ENCODE data around the gene INO80. TPM values are rescaled to one million over a fixed set of nuclear protein-coding genes. Genes with fewer than 3 reads are reported as not detected.
"Not testable (repeated sequence)": the region's sequence is repeated elsewhere in the genome, so short reads cannot be mapped to it uniquely, and the experiment has no call there.

INO80 gene
- total RNA-seq, 4 donors from 2014 or later = 25.5 to 33.0 (median 27.8) TPM

DNA sequence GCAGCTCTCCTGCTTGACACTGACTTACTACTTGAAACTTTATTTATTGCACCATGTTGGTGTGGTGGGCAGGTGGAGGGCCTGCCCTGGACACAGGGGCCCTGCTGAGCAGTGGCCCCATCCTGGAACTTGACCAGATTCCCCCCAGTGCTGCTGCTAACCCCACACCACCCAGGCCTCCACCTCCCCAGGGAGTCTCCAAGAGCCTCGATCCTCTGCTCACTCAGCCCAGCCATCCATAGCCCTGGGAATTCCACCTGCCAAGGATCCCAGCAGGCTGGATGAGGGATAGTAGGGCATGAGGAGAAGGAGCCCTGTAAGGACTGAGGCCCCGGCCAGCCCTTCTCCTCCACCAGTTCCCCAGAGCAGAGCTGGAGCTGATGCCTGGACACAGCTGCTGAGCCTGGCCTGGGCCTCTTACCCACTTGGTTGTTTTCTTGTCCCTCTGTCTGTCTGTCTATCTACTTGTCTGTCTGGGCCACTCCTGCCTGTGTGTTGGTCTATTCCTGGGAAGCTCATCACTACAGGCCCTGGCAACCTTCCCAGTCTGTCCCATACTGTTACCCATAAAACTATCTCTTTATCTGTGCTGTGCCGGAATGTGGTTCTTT is 160.0 kb downstream of the INO80 start:
- DNase-seq = peak in 1 of 2 donors; percentile 79
- Histone ChIP-seq H3K4me3 (peak overlapping the region; percentile 76 to 96 (median 87)), H3K27me3 (no peaks in the 10 kb centered on the region), H3K27ac (peak overlapping the region; percentile 91 to 99 (median 96)), H3K36me3 (peaks cover 3 to 12% of the 10 kb centered on the region in 2 donors), H3K4me1 (peaks cover 37 to 54% of the 10 kb centered on the region in 2 donors), H3K9me3 (no peaks in the 10 kb centered on the region)
- ATAC-seq = peak; percentile 3 to 19
- TF ChIP-seq, protein P1, sequence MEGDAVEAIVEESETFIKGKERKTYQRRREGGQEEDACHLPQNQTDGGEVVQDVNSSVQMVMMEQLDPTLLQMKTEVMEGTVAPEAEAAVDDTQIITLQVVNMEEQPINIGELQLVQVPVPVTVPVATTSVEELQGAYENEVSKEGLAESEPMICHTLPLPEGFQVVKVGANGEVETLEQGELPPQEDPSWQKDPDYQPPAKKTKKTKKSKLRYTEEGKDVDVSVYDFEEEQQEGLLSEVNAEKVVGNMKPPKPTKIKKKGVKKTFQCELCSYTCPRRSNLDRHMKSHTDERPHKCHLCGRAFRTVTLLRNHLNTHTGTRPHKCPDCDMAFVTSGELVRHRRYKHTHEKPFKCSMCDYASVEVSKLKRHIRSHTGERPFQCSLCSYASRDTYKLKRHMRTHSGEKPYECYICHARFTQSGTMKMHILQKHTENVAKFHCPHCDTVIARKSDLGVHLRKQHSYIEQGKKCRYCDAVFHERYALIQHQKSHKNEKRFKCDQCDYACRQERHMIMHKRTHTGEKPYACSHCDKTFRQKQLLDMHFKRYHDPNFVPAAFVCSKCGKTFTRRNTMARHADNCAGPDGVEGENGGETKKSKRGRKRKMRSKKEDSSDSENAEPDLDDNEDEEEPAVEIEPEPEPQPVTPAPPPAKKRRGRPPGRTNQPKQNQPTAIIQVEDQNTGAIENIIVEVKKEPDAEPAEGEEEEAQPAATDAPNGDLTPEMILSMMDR (IDR thresholded peaks at IDR 0.05 in 4 of 5, conservative IDR thresholded peaks at IDR 0.05 in 1 of 5) = no peak
- no peak for TF ChIP-seq POLR2A (IDR thresholded peaks at IDR 0.05)
- in situ Hi-C loops (cut with MboI; ENCODE audit: low sequenced_read_pairs in 4 of 4) = no loop called here
- intact Hi-C loops (cut with DNase I; ENCODE audit: low total_unique reads) = loop anchor here (1.0 to 10.0 kb wide), 2 partner anchors 14 to 851 kb away; partner anchors contain the start of gene BMF

DNA sequence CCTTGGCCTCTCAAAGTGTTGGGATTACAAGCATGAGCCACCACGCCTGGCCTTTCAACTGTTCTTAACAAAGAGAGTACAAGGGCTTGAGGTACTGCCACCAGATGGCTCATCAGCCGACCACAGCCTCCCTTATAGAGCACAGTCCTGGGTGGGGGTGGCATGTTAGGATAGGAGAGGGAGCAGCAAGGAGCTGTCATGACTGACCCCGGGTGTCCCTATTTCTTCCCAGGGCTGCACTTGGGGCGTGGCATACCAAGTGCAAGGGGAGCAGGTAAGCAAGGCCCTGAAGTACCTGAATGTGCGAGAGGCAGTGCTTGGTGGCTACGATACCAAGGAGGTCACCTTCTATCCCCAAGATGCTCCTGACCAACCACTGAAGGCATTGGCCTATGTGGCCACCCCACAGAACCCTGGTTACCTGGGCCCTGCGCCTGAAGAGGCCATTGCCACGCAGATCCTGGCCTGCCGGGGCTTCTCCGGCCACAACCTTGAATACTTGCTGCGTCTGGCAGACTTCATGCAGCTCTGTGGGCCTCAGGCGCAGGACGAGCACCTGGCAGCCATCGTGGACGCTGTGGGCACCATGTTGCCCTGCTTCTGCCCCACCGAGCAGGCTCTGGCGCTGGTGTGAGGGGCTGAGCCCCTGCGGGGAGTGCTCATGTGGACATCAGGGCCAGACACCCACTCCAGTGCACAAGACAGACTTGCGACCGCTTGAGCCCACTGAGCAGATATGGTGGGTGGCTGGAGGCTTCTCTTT is 160.8 kb downstream of the INO80 start:
- H3K4me3 ChIP-seq = peak overlapping the region; percentile 76 to 96 (median 87)
- H3K9me3 ChIP-seq = no peaks in the 10 kb centered on the region
- peak overlapping the region; percentile 91 to 99 (median 96) for H3K27ac ChIP-seq
- no peaks in the 10 kb centered on the region for H3K27me3 ChIP-seq
- ATAC-seq (no peak), DNase-seq (no peak)
- TF ChIP-seq POLR2A (IDR thresholded peaks at IDR 0.05) = no peak
- TF ChIP-seq, protein P1 (IDR thresholded peaks at IDR 0.05 in 4 of 5, conservative IDR thresholded peaks at IDR 0.05 in 1 of 5) = no peak
- peaks cover 3 to 12% of the 10 kb centered on the region in 2 donors for H3K36me3 ChIP-seq
- peaks cover 39 to 54% of the 10 kb centered on the region in 2 donors for H3K4me1 ChIP-seq
- in situ Hi-C loops (cut with MboI; ENCODE audit: low sequenced_read_pairs in 4 of 4) (no loop called here), intact Hi-C loops (cut with DNase I; ENCODE audit: low total_unique reads) (loop anchor here (10.0 kb wide), 1 partner anchor 851 kb away; the partner anchor contains the start of gene BMF)

GRCh38 chr15:40954158-40954848 is 161.8 kb downstream of the INO80 start:
- in situ Hi-C loops (cut with MboI; ENCODE audit: low sequenced_read_pairs in 4 of 4); H3K9me3 ChIP-seq; ATAC-seq; DNase-seq; H3K27me3 ChIP-seq: not testable (repeated sequence)
- intact Hi-C loops (cut with DNase I; ENCODE audit: low total_unique reads) = loop anchor here (10.0 kb wide), 1 partner anchor 850 kb away; the partner anchor contains the start of gene BMF
- H3K27ac ChIP-seq = peak overlapping the region; percentile 91 to 99 (median 96)
- H3K4me3 ChIP-seq = peak overlapping the region; percentile 76 to 96 (median 87)
- peaks cover 45 to 63% of the 10 kb centered on the region in 2 donors for H3K4me1 ChIP-seq
- H3K36me3 ChIP-seq = peaks cover 3 to 12% of the 10 kb centered on the region in 2 donors

- no peak for DNase-seq
- TF ChIP-seq, protein P1 (IDR thresholded peaks at IDR 0.05 in 4 of 5, conservative IDR thresholded peaks at IDR 0.05 in 1 of 5) = no peak
- TF ChIP-seq POLR2A (IDR thresholded peaks at IDR 0.05) = no peak
- no peaks in the 10 kb centered on the region for H3K9me3 ChIP-seq
- intact Hi-C loops (cut with DNase I; ENCODE audit: low total_unique reads) = loop anchor here (10.0 kb wide), 1 partner anchor 849 kb away; the partner anchor contains the start of gene BMF
- H3K36me3 ChIP-seq = peaks cover 3 to 12% of the 10 kb centered on the region in 2 donors
- peak overlapping the region; percentile 91 to 99 (median 96) for H3K27ac ChIP-seq
- H3K27me3 ChIP-seq = no peaks in the 10 kb centered on the region
- H3K4me3 ChIP-seq = peak overlapping the region; percentile 76 to 96 (median 87)
- in situ Hi-C loops (cut with MboI; ENCODE audit: low sequenced_read_pairs in 4 of 4) = no loop called here
- H3K4me1 ChIP-seq = peaks cover 46 to 61% of the 10 kb centered on the region in 2 donors
- no peak for ATAC-seq
Observed at GRCh38 chr15:40953713-40954074, 162.4 kb downstream of the INO80 start.
